ENCODE results near the gene XPO5.

XPO5 gene

GRCh38 chr6:43614396-43614730 lies 38.5 kb upstream of the XPO5 start:
- TF ChIP-seq REST (IDR thresholded peaks at IDR 0.05; ENCODE audit: insufficient read depth in 1 of 2, low read depth in 2 of 2, low read length in 2 of 2) (no peak), TAF1 (IDR thresholded peaks at IDR 0.05; ENCODE audit: borderline replicate concordance, insufficient read depth, low read length) (no peak), SIN3A (IDR thresholded peaks at IDR 0.05; ENCODE audit: borderline replicate concordance, insufficient read depth, low read length) (no peak), FOXP2 (optimal IDR thresholded peaks at IDR 0.05; ENCODE audit: borderline replicate concordance, extremely low read depth, extremely low read length, insufficient read depth) (no peak), POLR2AphosphoS5 (IDR thresholded peaks at IDR 0.05; ENCODE audit: low read depth, low read length) (no peak)

- no peak for TF ChIP-seq SIN3A (IDR thresholded peaks at IDR 0.05; ENCODE audit: borderline replicate concordance, insufficient read depth, low read length)
- no peak for TF ChIP-seq FOXP2 (optimal IDR thresholded peaks at IDR 0.05; ENCODE audit: borderline replicate concordance, extremely low read depth, extremely low read length, insufficient read depth)
- no peak for TF ChIP-seq TAF1 (IDR thresholded peaks at IDR 0.05; ENCODE audit: borderline replicate concordance, insufficient read depth, low read length)
- no peak for TF ChIP-seq POLR2AphosphoS5 (IDR thresholded peaks at IDR 0.05; ENCODE audit: low read depth, low read length)
- no peak for TF ChIP-seq REST (IDR thresholded peaks at IDR 0.05; ENCODE audit: insufficient read depth in 1 of 2, low read depth in 2 of 2, low read length in 2 of 2)
Measured at GRCh38 chr6:43613721-43614395, 38.0 kb upstream of the XPO5 start.

- TF ChIP-seq FOXP2 (optimal IDR thresholded peaks at IDR 0.05; ENCODE audit: borderline replicate concordance, extremely low read depth, extremely low read length, insufficient read depth) (no peak), SIN3A (IDR thresholded peaks at IDR 0.05; ENCODE audit: borderline replicate concordance, insufficient read depth, low read length) (no peak), TAF1 (IDR thresholded peaks at IDR 0.05; ENCODE audit: borderline replicate concordance, insufficient read depth, low read length) (no peak)
Measured at GRCh38 chr6:43610431-43610830, 34.6 kb upstream of the XPO5 start.

- TF ChIP-seq SIN3A (IDR thresholded peaks at IDR 0.05; ENCODE audit: borderline replicate concordance, insufficient read depth, low read length) (no peak), REST (IDR thresholded peaks at IDR 0.05; ENCODE audit: insufficient read depth in 1 of 2, low read depth in 2 of 2, low read length in 2 of 2) (no peak), POLR2AphosphoS5 (IDR thresholded peaks at IDR 0.05; ENCODE audit: low read depth, low read length) (no peak), TAF1 (IDR thresholded peaks at IDR 0.05; ENCODE audit: borderline replicate concordance, insufficient read depth, low read length) (no peak), FOXP2 (optimal IDR thresholded peaks at IDR 0.05; ENCODE audit: borderline replicate concordance, extremely low read depth, extremely low read length, insufficient read depth) (no peak)
Measured at GRCh38 chr6:43609402-43609801, 33.6 kb upstream of the XPO5 start.

- no peak for TF ChIP-seq TAF1 (IDR thresholded peaks at IDR 0.05; ENCODE audit: borderline replicate concordance, insufficient read depth, low read length)
- no peak for TF ChIP-seq REST (IDR thresholded peaks at IDR 0.05; ENCODE audit: insufficient read depth in 1 of 2, low read depth in 2 of 2, low read length in 2 of 2)
- no peak for TF ChIP-seq POLR2AphosphoS5 (IDR thresholded peaks at IDR 0.05; ENCODE audit: low read depth, low read length)
- no peak for TF ChIP-seq FOXP2 (optimal IDR thresholded peaks at IDR 0.05; ENCODE audit: borderline replicate concordance, extremely low read depth, extremely low read length, insufficient read depth)
- no peak for TF ChIP-seq SIN3A (IDR thresholded peaks at IDR 0.05; ENCODE audit: borderline replicate concordance, insufficient read depth, low read length)
Measured at GRCh38 chr6:43608807-43609206, 33.0 kb upstream of the XPO5 start.

Measured in PFSK-1 (cell line).